GM19351 (cell line): ENCODE measurements around the gene ALDH1L2.
A peak's percentile ranks its signal among the peaks of the same experiment; 100 is the strongest.
"Not testable (repeated sequence)": the region's sequence is repeated elsewhere in the genome, so short reads cannot be mapped to it uniquely, and the experiment has no call there.

Experiments used
- ATAC-seq: cut with Tn5 transposase; IDR thresholded peaks from one replicate; pipeline ENCODE4 v1.9.1; 2021; ENCODE audit warnings: mild to moderate bottlenecking, moderate library complexity; ENCODE audit not compliant: unreplicated experiment

The ALDH1L2 gene

DNA sequence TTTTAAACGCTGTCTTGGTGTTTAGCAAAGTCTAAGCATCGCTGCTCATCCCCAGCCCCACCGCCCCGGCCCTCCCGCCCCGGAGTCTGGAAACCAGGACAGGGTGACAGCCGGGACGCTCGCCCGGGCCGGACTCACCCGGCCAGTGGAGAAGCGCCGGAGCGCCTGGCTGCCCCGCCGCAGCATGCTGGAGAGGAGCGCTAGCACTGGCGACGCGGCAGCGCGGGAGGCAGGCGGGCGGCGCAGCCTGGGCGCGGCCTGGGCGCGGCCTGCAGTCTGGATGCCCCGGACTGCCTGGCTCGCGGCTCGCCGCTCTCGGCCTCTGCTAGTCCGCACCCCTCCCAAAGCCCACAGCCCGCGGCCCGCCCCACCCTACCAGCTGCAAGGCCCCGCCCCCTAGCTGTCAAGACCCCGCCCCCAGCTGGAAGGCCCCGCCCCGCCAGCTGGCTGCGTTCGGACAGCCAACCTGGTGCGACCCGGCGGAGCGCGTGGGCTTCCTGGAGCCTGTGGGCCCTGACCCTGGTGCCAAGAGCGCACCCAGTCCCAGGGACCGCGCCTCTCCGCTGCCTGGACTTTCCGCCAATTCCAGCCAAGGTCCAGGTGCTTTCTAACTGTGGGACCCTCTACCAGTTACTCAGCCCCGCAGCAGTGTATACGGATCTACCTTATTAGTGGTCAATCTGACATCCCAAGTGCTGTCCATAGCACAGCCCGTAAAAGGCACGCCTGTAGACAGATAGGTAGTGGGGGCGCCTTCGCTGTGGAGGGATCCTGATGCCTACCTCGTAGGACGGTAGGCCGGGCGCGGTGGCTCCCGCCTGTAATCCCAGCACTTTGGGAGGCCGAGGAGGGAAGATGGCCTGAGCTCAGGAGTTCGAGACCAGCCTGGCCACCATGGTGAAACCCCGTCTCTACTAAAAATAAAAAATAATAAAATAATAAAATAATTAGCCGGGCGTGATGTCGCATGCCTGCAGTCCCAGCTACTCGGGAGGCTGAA is at the start of gene ALDH1L2:
Gene ALDH1L2, minus strand, starts transcription at position 208 of the 1,000 bp plus-strand sequence. Its CDS starts 22 bp downstream, at position 186.
- ATAC-seq, result peak; percentile 76

DNA sequence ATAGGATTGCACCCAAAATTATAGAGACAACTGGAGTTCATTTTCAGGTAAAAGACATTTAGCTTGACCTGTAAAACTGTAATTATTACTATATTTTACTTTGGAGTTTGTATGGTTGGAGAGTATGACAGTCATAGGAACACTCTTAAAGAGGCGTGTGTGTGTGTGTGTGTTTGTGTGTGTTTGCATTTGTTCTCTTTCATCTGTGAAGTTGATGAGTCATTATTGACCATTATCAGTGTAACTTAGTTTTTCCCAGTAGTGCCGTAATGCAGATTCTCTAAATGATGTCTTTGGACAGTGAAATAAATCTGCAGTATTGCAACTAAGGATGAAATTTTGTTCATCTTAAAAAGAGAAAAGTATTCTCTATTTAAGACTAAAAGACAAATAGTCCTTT is 36.3 kb upstream of the ALDH1L2 start:
- no peak for ATAC-seq

DNA sequence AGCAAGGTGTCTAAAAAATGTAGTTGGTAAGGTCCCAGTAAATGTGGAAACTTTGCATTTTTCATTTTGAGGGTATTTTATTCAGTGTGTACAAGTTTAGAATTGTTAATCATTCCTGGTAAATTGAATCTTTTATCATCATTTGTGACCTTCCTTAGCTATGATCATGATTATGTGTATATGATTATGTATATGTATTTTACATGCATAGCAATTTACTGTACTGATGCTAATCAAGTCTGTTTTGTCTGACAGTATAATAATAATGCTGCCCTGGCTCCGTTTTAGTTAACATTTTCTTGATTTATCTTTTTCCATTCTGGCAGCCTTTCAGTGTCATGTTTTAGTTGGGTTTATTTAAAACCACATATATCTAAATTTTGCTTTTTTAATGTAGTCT is 32.7 kb upstream of the ALDH1L2 start:
- ATAC-seq, result no peak

DNA sequence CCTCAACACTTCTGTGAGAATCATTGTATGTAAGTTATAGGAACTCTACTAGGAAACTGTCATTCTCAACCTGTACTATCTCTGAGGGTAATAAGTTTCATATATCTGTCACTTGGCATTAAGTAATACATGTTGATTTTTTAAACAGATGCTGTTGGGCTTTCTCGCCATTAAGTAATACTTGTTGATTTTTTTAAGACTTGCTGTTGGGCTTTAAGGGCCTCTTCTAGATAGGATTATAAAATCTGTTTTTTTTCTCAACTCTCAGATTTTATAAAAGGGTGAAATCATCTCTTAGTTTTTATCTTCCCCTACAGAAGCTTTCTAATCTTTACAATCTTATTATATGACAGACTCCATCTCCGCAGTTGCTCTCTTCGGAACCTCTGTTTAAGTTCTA is 28.8 kb upstream of the ALDH1L2 start:
- no peak for ATAC-seq

GRCh38 chr12:105110851-105111250 is 26.6 kb upstream of the ALDH1L2 start:
- no peak for ATAC-seq

DNA sequence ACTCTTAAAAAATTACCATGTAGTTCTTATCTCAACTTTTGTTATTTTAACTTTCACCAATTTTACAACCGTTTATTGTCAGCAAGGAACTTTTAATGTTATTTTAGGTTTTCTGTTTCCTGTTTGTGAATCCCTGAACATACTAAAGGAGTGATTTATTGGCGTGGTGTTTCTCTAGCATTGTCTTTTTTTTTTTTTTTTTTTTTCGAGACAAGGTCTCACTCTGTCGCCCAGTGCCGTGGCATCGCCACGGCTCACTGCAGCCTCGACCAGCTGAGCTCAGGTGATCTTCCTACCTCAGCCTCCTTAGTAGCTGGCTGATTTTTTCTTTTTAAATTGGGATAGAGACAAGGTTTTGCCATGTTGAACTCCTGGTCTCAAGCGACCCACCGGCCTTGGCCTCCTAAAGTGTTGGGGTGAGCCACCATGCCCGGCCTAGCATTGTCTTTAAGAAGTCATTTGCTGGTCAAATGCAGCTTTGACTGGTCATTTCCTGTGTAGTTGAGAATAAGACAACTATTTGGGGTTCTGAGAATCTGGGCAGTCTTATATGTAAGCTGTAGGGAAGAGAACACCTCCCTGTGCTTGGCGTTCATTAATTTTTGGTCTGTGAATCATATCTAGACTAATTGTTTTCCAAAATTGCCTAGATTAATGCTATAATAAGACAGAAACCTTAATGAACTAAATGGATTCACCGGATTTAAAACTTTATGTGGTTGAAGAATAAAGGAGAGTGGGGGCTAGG is 25.4 kb upstream of the ALDH1L2 start:
- ATAC-seq, result peak; percentile 41

- ATAC-seq, result peak; percentile 86
These were observed 23.5 kb upstream of the ALDH1L2 start, which contains the start of gene WASHC4 for GRCh38 chr12:105107494-105108371. Gene WASHC4 (plus strand): TSS chr12:105107731. CDS start chr12:105107801, 70 bp downstream.

DNA sequence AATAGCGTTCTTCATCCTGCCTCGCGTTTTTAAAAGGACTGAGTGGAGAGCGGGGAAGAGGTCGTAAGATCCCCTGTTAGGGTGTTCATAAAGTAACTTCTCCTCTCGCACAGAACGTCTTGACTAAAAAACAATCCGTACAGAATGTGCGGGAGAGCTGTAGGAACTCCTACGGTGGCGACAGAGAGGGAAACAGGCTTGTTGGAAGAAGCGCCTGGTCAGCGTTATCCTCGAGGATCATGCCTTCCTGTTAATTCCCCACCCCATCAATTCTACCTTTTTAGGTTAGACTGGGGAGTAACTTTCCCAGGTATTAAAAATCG is 22.9 kb upstream of the ALDH1L2 start:
- ATAC-seq, result peak; percentile 1

DNA sequence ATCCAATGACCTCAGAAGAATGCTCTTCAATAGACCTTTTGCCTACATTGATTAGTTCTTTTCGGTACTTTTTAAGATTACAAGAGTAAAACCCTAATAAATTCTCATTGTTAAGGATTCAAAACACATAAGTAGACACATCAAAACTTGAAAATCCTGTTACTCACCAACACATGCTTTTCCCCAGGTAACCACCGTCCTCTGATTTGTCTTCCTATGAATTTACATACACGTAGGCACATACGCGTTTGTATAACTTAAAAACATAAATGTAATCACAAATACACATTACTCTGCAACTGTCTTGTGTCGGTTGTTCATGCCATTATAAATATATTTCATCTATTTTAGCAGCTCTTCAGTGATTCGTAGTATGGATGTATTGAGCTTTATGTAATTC is 22.4 kb upstream of the ALDH1L2 start:
- ATAC-seq, result no peak

- no peak for ATAC-seq
These were observed 20.5 kb upstream of the ALDH1L2 start for GRCh38 chr12:105104762-105105161.

DNA sequence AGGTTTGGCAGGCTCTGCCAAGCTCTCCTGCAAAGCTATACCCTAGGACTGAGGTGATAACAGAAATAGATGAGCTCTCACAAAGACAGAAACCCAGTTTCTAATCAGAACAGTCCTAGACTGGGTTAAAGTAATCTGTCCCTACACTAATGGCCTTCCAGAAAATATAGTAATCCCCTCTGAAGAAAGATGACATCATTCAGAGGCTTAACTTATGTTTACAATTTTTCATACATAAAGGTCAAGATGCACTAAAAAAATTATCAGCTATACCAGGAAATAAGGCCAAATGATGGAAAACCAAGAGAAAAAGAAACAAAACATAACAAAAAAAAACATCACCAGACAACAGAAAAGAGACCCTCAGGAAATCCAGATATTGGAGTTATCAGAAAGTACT is 18.4 kb upstream of the ALDH1L2 start:
- ATAC-seq, result no peak

GRCh38 chr12:105100998-105101397 is 16.7 kb upstream of the ALDH1L2 start:
- ATAC-seq, result no peak

- ATAC-seq, result no peak
These were observed 16.1 kb upstream of the ALDH1L2 start for GRCh38 chr12:105100207-105100985.

DNA sequence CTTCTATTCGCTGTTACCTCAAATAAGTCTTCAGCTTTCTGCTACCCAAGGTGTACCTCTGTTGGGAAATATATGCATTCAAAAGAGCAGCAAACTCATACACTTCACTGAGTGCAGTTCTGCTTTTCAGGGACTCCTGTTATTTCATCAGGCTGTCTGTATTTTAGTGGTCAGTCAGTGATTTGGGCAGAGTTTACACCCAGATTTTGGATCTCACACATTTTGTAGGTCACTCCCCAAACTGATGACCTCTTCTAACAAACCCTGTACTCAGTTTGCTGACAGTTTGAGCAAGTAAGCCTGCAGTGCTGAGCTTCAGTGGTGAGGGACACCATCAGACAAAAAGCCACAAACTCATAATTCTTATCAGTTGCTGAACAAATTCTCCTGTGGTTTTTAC is 15.1 kb upstream of the ALDH1L2 start:
- no peak for ATAC-seq

GRCh38 chr12:105095338-105095737 is 11.1 kb upstream of the ALDH1L2 start:
- not testable (repeated sequence) for ATAC-seq

DNA sequence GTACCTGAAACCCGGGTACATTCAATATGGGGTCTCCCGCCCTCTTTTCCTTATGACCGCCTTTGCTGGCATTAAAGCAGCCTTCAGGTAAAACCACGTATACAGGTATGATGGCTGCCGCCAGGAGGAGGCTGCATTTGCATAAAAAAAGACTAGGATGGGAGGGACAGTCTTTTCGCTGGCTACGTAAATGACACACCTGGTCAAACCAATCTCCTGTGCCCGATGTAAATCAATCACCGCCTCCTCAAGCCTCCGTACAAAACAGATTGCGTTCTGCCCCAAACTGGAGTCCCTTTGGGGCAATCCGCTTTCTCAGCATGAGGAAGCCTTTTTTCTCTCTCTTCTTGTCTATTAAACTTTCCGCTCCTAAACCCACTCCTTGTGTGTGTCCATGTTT is 8.1 kb upstream of the ALDH1L2 start:
- no peak for ATAC-seq

GRCh38 chr12:105091476-105092206 is 7.4 kb upstream of the ALDH1L2 start:
- no peak for ATAC-seq

GRCh38 chr12:105090361-105090760 is 6.1 kb upstream of the ALDH1L2 start:
- no peak for ATAC-seq

GRCh38 chr12:105089817-105090216 is 5.6 kb upstream of the ALDH1L2 start:
- ATAC-seq, result no peak
